Right renal pelvis (tissue), 4 donors: Measurements from ENCODE around the gene FCN1. TPM values are rescaled to one million over a fixed set of nuclear protein-coding genes. Genes with fewer than 3 reads are reported as not detected.

ENCODE experiments used
- DNase-seq, 4 donors: peaks; one replicate each; pipeline ENCODE4 v3.0.0-alpha.2; 2013; ENCODE audit warnings: low read depth in 4 of 4, low spot score in 3 of 4, missing footprints in 1 of 4
- polyA plus RNA-seq, 4 donors: library from polyadenylated mRNA; unstranded; fragments of 120-200 nt; gene quantifications; one replicate each; pipeline ENCODE4 v1.2.1, GENCODE V29; 2013; ENCODE audit not compliant: insufficient read length in 4 of 4

The FCN1 gene
- polyA plus RNA-seq, 4 donors: 1.8 to 3.2 (median 2.7) TPM

DNA sequence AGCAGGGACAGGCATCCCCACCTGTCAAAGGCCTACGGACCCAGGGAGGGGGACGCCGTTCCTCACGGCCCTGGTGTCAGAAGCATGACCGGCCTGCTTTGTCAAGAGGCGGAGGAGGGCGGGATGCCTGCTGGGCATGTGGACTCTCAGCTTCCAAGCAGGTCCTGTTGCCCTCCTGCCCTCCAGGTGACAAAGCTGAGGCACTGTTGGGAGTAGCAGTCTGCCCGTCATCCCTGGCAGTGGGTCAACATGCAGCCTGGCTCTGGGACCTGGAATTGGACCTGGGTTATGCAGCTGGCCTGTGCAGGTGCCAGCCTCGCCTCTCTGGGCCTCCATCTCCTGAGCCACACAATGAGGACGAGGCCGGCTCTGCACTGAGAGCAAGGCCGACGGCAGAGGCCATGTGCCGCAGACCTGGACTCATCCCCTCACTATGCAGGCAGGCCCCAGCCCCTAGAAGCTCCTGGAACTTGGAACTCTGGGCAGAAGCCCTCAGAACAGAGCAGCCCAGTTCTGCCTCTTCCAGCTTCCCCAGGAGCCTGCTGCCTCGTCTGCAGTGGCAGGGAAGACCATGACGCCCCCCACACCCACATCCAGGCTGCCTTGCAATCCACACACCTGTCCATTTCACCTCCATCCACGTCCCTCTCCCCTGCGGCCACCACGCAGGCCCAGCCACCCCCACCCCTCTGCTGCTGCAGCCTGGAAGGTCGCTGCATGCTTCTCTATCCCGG lies 20.8 kb upstream of the FCN1 start:
- no peak for DNase-seq

DNA sequence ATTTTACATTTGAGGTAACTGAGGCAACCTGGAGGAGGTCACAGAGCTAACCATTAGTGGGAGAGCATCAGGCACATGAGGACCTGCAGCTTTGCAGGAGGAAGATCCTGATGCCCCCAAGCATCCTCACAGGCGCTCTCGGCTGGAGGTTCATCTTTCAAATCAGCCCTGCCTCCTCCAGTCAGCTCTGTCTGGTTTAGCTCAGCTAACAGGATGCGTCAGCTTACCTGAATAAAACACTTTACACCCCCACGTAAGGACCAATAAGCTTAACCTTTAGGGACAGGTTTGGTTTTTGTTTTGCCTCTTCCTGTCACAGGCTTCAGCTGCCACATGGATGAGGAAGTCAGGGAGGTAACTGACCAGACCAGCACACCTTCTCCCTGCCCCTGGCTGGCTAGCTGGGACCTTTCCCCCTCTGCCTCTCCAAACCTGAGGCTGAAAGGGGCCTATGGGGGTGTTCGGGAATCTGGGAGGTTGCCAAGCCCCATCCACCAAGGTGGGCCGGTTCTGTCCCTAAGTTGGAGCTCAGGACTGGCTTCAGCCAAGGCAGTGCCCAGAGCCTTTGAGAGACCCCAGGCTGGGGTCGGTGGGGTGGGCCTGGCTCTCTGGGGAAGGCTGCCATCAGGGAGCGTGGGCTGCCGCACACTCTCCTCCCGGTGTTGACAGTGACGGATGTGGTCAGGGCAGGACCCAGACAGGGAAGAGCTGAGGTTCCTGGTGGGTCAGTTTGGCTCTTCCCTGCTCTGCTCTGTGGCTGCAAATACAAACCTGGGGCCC lies 20.0 kb upstream of the FCN1 start:
- no peak for DNase-seq

DNA sequence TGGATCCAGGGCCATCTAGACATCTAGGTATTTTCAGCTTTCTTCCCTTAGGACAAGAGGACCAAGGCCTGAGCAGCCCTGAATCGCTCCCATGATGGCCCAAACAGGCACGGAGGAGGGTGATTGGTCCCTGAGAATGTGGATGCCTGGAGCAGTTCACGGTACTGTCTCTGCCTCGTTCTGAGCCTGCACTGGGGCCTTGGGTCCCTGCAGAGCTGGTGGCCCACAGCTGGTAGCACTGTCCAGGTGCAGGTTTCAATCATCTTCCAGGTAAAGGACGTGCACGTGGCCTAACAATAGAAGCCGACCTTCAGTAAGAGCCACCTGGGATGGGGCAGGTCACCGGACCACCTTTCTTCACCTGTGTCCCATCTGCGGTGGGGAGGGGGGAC lies 19.4 kb upstream of the FCN1 start:
- DNase-seq: no peak

DNA sequence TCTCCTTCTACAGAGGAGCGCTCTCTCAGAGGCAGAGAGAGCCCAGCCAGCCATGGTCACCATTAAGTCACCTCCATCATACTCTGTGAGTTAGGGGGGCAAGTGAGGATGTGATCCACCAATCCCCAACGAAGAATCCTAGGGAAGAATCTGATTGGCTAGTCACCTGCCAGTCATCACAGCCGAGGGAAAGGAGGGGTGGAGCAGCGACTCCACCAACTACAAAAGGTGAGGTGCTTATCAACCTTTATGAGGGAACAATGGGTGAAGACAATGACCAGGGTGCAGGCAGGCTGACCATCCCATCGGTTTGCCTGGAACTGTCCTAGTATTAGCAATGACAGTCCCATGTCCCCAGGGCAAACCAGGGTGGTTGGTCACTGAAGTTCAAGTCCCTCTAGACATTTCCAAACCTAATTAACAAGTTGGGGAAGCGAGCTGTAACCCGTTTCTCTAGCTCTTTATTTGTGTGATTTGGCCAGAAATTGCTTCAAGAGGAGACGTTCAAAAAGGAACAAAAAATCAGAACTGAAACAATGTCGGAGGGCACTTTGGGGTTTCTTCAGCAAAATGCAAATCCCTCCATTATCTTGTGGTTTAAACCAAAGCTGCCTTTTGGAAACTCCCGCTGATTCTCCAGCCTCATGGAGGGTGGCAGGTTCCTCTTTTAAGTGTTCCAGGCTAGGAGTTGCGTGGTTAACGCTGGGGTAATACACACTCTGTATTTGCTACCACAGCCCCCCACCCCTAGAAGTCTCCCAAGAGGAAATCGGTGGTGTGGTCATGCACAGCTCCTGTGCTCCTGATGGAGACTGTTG lies 18.8 kb upstream of the FCN1 start:
- no peak for DNase-seq

DNA sequence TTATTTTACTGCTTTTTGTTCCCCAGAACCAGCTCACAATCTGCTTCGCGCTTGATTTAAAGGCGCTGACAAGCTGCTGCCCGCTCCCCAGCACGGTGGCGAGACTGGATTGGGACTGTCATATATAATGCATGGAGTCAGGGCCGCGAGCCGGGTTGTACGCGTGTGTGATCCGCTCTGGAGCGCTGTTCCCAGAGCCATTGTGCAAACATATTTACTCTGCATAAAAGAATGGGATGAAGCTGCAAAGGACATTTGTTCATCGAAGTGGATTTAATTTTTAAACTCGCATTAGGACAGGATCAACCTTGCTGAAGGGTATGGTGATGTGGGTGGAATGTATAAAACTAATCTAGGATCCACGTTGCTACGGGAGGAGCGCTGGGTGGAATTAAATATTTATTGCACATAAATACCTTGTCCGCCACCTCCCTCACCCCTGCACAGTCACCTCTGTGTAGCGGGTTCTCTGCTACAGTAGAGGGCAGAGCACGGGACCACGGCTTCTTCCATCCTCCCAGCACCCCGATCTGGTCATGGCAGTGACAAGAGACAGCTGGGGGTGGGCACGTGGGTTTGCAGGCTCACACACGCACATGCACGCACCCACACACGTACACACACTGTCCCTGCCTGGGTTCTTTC lies 18.1 kb upstream of the FCN1 start:
- DNase-seq: no peak

DNA sequence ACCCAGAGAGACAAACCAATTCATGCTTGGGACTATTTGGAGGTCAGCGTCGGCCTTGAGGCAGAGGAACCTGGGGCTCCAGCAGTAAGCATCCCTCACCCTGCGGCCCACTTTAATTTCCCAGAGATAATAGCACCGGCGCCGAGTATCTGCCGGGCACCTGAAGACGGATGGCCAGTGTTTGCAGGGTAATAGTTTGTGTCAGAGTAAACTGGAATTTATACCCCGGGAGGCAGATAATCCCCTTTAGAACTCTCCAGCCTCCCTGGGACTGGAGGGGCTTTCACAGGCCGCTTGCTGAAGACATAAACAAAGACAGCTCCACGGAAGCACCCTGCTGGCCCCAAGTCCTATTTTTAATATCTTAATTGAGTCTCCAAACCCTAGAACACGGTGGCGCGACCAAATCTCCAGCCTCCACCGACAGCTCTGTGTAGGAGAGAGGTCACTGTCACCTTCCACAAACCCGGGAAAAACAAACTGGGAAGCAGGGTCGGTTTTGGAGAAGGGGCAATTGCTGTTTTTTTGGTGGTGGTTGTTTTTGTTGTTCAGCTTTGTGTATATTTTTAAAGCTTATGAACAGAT lies 17.4 kb upstream of the FCN1 start:
- DNase-seq: no peak

DNA sequence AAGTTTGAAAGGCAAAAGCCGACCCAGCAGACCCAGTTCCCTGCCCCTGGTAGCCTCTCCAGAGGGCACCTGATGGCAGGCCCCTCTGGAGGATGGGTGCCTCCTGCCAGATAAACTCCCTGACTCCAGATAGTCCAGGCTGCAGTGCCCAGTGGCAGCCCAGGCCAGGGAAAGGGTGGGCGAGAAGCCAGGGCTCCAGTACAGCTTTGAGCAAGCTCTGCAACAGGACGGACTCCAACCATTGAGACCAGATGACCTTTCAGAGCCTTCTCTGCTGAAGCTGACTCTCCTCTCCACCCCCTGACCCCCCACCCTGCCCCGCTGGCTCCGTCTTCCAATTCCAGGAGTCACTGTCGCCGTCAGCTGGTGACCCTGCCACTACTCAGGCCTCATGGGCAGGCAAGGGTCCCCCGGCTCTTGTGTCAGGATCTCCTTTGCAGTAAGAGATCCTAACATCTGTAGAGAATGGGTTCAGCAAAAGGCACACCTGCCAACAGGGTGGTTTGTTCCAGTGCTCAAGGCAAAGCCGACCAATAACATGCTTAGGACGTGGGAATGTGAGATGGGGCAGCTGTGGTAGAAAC lies 15.5 kb upstream of the FCN1 start:
- DNase-seq: no peak

DNA sequence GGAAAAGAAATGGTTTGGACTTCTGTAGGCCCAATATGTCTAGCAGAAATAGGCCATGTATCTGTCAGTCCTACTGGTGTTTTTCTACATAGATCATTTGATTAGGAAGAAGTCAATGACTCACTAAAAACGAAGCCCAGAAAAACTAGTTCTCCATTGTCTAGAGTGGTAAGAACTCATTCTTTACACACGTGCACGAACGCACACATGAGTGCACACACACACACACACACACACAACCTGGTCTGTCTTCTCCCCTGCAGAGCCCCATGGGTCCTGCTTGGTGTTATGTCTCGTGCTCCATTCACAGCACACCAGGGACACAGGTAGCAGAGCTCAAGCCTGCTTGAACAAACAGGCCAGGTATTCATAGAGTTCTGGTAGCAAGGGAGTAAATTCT lies 14.9 kb upstream of the FCN1 start:
- DNase-seq: no peak

DNA sequence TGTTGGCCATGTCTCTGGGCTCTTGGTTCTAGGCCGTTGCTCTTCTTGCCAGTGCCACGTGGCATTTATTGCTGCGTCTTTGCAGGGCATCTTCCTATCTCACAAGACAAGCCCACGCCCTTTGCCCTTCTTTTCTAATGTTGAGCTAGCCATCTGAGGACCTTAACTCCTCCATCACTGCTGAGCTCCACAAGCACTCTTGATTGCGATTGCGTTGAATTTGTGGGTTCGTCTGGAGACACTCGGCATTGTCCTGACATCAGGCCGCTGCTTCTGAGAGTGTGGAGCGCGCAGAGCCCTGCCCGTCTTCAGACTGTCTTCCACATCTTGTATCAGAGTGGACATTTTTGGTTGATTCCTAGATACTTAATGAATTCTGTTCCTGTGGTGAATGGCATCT lies 14.5 kb upstream of the FCN1 start:
- no peak for DNase-seq

DNA sequence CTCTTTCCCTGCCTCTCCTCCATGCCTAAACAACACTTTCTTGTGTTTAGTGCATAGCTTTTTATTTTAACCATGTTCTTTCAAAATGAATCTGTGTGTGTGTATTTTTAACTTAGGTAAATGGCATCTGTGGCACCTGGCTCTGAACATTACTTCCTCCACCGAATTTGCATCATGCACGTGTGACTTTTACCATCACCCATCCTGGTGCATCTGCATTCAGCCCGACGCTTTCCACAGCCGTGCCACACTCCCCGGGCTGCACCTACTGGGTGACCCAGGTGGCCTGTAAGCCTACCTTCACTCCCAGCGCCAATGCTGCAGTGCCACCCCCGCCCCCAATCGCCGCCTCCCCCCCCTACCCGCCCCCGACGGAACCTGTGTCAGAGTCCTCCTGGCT lies 12.7 kb upstream of the FCN1 start:
- no peak for DNase-seq

DNA sequence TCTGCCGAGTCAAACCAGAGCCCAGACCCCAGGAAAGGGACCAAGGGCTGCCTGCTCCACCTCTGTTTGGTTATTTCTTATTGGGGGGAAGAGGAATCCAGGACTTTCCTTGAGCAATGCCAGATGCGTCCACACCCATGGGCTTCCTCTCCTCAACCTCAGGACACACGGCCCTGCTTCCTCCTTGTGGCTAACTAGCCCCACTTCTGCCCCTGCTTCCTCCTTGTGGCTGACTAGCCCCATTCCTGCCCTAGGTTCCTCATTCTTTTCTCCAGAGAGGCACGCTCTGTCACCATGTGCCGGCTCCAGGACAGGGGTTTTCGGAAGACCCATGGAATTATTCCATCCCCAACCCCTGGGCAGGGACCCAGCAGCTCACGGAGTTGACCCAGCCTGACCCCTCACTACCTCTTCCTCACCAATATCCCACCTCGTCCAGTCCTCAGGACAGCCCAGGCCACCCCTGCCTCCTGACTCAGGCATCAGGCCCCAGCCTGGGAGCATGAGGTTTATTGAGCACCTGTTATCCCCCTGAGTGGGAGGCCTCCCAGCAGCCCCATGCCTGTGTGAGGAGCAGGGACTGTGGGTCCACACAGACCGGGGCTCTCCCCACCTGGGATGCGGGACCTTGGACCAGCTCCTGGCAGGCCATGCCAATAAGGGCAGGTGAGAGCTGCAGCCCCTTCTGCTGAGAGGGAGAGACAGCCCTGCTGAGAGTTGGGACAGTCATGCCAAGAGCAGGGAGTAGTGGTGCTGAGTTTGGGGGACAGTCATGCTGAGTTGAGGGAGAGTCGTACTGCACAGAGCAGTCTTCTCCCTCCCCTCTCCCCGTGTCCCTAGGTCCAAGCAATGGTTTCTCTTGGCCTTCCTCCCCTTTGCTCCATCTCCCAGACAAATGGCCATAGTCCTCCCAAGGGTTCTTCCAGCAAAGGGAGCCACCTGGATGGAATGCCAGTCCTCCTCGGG lies 11.8 kb upstream of the FCN1 start:
- no peak for DNase-seq

DNA sequence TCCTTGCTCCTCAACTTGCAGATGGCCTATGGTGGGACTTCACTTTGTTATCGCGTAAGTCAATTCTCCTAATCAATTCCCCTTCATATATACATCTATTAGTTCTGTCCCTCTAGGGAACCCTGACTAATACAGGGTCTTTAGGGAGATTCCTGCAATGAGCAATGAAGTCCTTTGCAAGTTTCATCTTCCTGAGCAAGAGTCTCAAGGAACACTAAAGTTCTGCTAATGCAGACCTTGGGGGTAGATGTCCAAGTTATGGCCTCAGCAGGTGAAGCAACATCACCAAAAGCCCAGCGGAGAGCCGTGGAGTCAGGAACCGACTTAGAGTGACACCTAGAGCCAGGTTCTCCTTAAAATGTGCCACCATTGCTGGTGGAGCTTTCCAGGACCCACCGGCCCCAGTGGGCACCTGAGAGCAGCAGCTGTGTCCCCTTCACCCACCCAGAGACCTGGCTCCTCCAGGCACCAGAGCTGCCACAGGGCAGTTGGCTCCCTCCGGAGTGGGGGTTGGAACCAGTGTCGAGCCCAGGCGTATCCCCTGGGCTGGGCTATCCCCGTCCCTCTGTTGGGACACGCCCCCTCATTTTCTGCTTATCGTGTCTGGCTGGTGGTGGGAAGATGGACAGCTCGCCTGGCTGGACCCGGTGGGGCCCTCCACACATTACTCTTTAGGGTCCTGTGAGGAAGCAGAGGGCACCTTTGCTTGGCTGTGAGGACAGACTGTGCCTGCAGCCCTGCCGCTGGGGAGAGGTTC lies 10.9 kb upstream of the FCN1 start:
- DNase-seq: no peak

DNA sequence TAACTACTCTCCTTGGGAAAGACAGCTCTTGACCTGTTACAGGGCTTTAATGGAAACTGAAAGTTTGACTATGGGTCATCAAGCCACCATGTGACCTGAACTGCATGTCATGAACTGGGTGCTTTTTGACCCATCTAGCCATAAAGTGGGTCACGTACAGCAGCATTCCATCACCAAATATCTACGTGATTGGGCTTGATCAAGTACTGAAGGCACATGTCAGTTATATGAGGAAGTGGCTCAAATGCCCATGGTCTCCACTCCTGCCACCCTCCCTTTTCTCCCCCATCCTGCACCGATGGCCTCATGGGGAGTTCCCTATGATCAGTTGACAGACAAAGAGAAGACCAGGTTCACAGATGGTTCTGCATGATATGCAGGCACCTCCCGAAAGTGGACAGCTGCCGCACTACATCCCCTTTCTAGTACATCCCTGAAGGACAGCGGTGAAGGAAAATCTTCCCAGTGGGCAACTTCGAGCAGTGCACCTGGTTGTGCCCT lies 7.3 kb upstream of the FCN1 start:
- DNase-seq: no peak

DNA sequence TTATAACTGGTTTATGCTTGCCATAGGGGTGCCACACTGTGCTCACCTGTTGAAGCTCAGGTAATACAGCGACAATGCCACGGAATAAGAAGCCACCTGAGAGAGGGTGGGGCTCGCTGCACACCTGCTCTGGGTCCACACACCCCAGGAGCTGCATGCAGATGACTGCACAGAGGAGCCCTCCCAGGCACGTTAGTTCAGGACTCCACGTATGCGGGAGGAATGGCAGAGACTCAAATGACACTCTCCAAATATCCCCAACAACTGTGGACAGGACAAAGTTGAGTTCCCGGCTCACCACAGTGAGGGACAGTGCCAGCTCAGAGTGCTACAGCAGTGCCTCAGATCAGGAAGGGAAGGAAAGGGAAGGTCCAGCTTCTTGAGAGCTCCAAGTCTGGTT lies 5.8 kb upstream of the FCN1 start:
- DNase-seq: no peak

DNA sequence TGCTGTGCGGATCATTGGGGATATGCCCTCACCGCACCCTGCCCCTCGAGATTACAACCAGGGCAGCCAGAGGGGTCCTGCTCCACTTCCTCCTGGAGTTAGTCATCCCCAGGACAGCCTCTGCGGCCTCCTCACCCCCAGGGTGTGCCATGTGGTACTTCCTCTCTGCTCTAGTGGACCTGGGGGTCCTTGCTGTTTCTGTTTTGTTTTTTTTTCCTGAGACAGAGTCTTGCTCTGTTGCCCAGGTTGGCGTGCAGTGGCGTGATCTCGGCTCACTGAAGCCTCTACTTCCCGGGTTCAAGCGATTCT lies 5.2 kb upstream of the FCN1 start:
- DNase-seq: no peak

DNA sequence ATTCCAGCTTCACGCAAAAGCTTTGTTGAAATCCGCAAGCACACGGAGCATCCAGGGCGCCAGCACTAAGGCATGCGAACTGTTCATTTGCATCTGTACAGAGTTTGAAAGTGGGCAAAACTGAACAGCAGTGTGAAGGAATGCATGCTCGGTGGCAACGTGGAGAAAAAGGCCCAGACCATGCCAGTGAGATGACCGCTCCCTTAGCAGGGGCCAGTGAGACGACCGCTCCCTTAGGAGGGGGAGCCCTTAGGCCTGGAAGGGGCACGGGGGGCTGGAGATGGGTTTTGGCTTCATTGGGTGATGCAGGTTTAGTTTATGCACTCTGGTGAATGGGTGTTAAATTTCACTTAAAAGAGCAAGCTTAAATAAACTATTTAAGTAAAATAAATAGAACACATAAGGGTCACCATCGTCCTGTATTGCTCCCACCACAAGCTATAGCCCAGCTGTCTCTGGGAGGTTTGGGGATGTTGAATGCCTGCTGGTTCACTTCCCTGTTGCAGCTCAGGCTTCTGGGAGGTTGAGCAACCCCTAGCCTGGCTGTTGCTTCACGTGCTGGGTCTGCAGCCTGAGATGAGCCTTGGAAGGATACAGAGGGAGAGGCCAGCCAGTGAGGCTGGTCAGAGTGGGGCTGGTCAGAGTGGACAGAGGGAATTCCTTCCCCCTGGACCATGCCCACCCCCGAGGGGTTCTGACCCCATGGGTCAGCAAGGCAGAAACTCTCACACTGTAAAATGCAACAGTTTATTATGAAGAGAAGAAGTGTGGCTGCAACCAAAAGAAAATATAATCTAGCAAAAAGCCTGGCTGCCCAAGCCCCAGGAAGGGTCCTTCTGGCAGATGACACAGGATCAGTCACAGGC lies 4.6 kb upstream of the FCN1 start:
- DNase-seq: no peak

DNA sequence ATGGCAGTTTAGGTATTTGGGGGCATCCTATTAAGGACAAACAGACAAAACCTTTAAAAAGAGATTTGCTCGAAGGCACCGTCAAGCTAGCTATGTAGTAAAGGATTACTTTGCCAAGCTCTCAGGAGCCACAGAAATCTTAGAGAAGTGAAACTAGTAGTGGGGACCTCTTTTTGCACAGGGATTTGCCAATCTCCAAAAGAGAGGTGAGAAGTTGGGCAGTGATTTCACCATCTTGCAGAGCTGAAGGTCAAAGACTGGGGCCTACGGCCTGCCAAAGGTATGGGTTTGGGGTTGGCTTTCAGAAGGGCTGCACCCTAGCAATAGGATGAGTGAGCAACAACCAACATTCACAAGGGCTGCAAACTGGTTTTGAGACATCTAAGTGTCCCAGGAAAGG lies 1.6 kb upstream of the FCN1 start:
- DNase-seq: no peak
